ENCODE data around the gene OARD1. TPM values are rescaled to one million over a fixed set of nuclear protein-coding genes. Genes with fewer than 3 reads are reported as not detected.

The OARD1 gene
- total and polyA plus RNA-seq, 2 donors (not counting 1 experiment from before 2014, with no cell fraction given): 9.6 to 52.5 TPM

DNA sequence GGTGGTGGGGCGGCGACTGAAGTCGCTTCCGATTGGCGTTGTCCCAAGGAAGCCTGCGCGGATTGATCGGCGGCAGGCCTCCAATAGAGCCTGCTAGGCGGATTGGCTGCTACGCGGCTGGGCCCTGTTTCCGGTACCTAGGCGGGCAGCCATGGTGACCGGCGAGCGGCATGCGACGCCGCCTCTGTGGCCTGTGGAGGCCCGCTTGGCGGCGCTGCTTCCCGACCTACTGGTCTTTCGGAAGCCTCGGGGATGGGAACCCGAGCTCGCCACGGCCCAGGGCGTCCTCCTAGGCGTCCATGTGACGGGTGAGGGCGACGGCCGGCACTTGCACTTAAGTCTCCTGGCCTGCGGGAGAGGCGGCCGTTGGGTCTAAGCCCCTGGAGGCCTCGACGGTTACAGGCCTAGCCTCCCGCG is 28.7 kb upstream of the OARD1 start:
- CTCF ChIA-PET: interaction anchor here (3.9 kb wide), 1 partner anchor 9 kb away, joined by 16 read pairs; no protein-coding TSS in a partner anchor
- Mint-ChIP-seq H3K27ac (no peak overlapping the region), H3K9me3 (ENCODE audit: insufficient read depth) (no peaks in the 10 kb centered on the region), H3K27me3 (no peaks in the 10 kb centered on the region), H3K4me3 (no peak overlapping the region), H3K4me1 (no peaks in the 10 kb centered on the region)
- H3K9me3 ChIP-seq (ENCODE audit: control extremely low read depth in 1 of 3, control insufficient read depth in 2 of 3, insufficient read depth in 1 of 3, low read length in 2 of 3): no peaks in the 10 kb centered on the region
- WGBS (ENCODE audit: insufficient coverage): 97% methylated on average over 42 of the region's 42 CpGs
- TF ChIP-seq EZH2 (IDR thresholded peaks at IDR 0.05; ENCODE audit: borderline replicate concordance, insufficient read depth, low read depth, low read length, poor library complexity, severe bottlenecking): no peak
- TF ChIP-seq, protein P1, sequence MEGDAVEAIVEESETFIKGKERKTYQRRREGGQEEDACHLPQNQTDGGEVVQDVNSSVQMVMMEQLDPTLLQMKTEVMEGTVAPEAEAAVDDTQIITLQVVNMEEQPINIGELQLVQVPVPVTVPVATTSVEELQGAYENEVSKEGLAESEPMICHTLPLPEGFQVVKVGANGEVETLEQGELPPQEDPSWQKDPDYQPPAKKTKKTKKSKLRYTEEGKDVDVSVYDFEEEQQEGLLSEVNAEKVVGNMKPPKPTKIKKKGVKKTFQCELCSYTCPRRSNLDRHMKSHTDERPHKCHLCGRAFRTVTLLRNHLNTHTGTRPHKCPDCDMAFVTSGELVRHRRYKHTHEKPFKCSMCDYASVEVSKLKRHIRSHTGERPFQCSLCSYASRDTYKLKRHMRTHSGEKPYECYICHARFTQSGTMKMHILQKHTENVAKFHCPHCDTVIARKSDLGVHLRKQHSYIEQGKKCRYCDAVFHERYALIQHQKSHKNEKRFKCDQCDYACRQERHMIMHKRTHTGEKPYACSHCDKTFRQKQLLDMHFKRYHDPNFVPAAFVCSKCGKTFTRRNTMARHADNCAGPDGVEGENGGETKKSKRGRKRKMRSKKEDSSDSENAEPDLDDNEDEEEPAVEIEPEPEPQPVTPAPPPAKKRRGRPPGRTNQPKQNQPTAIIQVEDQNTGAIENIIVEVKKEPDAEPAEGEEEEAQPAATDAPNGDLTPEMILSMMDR (IDR thresholded peaks at IDR 0.05): no peak
- H3K4me2 ChIP-seq (replicated peaks; ENCODE audit: low read depth, low read length, poor library complexity, severe bottlenecking): no peak overlapping the region
- peaks cover 7 to 52% of the 10 kb centered on the region in 2 experiments for H3K36me3 ChIP-seq (replicated peaks in 1 of 2; ENCODE audit: control extremely low read depth in 1 of 2, control insufficient read depth in 1 of 2, extremely low read depth in 1 of 2, insufficient read depth in 2 of 2, low read length in 1 of 2)
- no peaks in the 10 kb centered on the region for H3K27me3 ChIP-seq (replicated peaks in 1 of 4; ENCODE audit: control extremely low read depth in 1 of 4, control insufficient read depth in 3 of 4, insufficient read depth in 4 of 4, low read length in 3 of 4)
- POLR2A ChIA-PET: no interaction called here
- no peaks in the 10 kb centered on the region for H4K20me1 ChIP-seq (ENCODE audit: control insufficient read depth, insufficient read depth, low read length, poor library complexity, severe bottlenecking)
- H3K27ac ChIP-seq (ENCODE audit: low read length in 2 of 2): no peak overlapping the region
- DNase-seq (no peak), ATAC-seq (ENCODE audit: low read depth) (no peak)
- no peak overlapping the region for H2AFZ ChIP-seq (ENCODE audit: insufficient read depth, low read depth, low read length, poor library complexity, severe bottlenecking)
- H3K4me3 ChIP-seq (ENCODE audit: control extremely low read depth in 1 of 5, extremely low read depth in 1 of 5, insufficient read depth in 1 of 5, low read depth in 2 of 5, low read length in 4 of 5): no peak overlapping the region
- H3K9ac ChIP-seq (ENCODE audit: low read length): no peak overlapping the region
- intact Hi-C loops (cut with micrococcal nuclease): no loop called here
- no peaks in the 10 kb centered on the region for H3K79me2 ChIP-seq (ENCODE audit: control insufficient read depth, insufficient read depth, low read length)
- no peaks in the 10 kb centered on the region for H3K4me1 ChIP-seq (ENCODE audit: control insufficient read depth in 2 of 2, insufficient read depth in 2 of 2, low read length in 2 of 2)

DNA sequence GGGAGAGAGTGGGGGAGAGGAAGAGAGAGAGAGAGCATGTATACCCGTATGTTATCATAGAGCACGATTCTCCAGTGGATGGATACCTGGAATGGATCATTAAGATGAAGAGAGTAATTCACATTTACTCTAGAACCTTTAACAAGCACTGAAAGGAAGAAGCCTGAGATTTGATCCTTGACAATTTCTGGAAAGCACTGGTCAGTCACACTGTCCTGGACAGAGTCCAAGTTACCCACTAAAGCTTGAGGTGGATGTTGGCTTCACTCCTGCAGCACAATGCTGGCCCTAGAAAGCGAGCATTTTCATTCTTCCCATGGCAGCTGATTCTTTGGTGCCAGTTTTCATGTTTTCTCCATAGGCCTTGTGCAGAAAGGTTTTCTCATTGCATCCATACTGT is 26.2 kb upstream of the OARD1 start:
- H3K27me3 ChIP-seq (replicated peaks in 1 of 4; ENCODE audit: control extremely low read depth in 1 of 4, control insufficient read depth in 3 of 4, insufficient read depth in 4 of 4, low read length in 3 of 4): no peaks in the 10 kb centered on the region
- no peak overlapping the region for H2AFZ ChIP-seq (ENCODE audit: insufficient read depth, low read depth, low read length, poor library complexity, severe bottlenecking)
- intact Hi-C loops (cut with micrococcal nuclease): no loop called here
- 100% methylated on average over 1 of the region's 3 CpGs for WGBS (ENCODE audit: insufficient coverage)
- H3K27ac ChIP-seq (ENCODE audit: low read length in 2 of 2): no peak overlapping the region
- no peak for DNase-seq
- ATAC-seq (ENCODE audit: low read depth): no peak
- H3K4me2 ChIP-seq (replicated peaks; ENCODE audit: low read depth, low read length, poor library complexity, severe bottlenecking): no peak overlapping the region
- H3K4me3 ChIP-seq (ENCODE audit: control extremely low read depth in 1 of 5, extremely low read depth in 1 of 5, insufficient read depth in 1 of 5, low read depth in 2 of 5, low read length in 4 of 5): no peak overlapping the region
- no peaks in the 10 kb centered on the region for H3K4me1 ChIP-seq (ENCODE audit: control insufficient read depth in 2 of 2, insufficient read depth in 2 of 2, low read length in 2 of 2)
- peaks cover 7 to 77% of the 10 kb centered on the region in 2 experiments for H3K36me3 ChIP-seq (replicated peaks in 1 of 2; ENCODE audit: control extremely low read depth in 1 of 2, control insufficient read depth in 1 of 2, extremely low read depth in 1 of 2, insufficient read depth in 2 of 2, low read length in 1 of 2)
- no peak for TF ChIP-seq EZH2 (IDR thresholded peaks at IDR 0.05; ENCODE audit: borderline replicate concordance, insufficient read depth, low read depth, low read length, poor library complexity, severe bottlenecking)
- TF ChIP-seq, protein P1 (IDR thresholded peaks at IDR 0.05): no peak
- Mint-ChIP-seq H3K4me1 (no peaks in the 10 kb centered on the region), H3K9me3 (ENCODE audit: insufficient read depth) (no peaks in the 10 kb centered on the region), H3K27ac (no peak overlapping the region), H3K4me3 (no peak overlapping the region), H3K27me3 (no peaks in the 10 kb centered on the region)
- no peaks in the 10 kb centered on the region for H3K9me3 ChIP-seq (ENCODE audit: control extremely low read depth in 1 of 3, control insufficient read depth in 2 of 3, insufficient read depth in 1 of 3, low read length in 2 of 3)
- no peaks in the 10 kb centered on the region for H4K20me1 ChIP-seq (ENCODE audit: control insufficient read depth, insufficient read depth, low read length, poor library complexity, severe bottlenecking)
- ChIA-PET CTCF (interaction anchor here (0.5 kb wide), 1 partner anchor 94 kb away, joined by 5 read pairs; no protein-coding TSS in a partner anchor), POLR2A (no interaction called here)
- H3K79me2 ChIP-seq (ENCODE audit: control insufficient read depth, insufficient read depth, low read length): no peaks in the 10 kb centered on the region
- no peak overlapping the region for H3K9ac ChIP-seq (ENCODE audit: low read length)

All from B cell (primary cell).